ENCODE measurements around the gene ZNF579. TPM values are rescaled to one million over a fixed set of nuclear protein-coding genes. Genes with fewer than 3 reads are reported as not detected.

ZNF579 gene
- total and polyA plus RNA-seq, 9 of the 15 experiments (the other 6 are each of a cell fraction or from before 2014, with no cell fraction given): 0.06 to 15.9 (median 1.6) TPM

DNA sequence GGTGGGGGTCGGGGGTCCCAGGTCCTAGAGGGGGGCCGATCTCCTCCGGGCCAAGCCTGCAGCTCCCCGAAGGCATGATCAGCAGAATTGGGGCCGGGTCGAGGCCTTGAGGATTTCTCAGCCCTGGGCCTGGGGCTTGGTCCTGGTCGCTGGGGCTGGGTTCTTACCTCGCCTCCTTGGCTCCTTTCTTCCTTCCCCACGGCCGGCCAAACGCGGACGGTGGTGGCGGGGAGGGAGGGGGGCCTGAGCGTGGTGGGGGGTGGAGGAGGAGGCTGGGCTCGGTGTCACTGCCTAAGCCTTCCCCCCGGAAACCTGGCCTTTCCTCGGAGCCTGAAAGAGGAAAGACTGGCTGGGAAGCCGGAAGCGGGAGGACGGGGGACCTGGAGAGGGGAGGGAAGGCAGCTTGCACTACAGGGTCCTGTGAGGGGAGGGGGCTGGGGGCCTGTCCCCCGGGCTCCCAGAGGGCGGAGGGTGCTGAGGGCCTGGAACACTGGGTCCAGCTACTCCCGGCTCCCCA, at the start of gene ZNF579 (continued):
- TF ChIP-seq TAF1 (IDR thresholded peaks at IDR 0.05; ENCODE audit: control insufficient read depth, extremely low read depth, insufficient read depth, low read length, severe bottlenecking) (peak; percentile 45), ZNF24 (IDR thresholded peaks at IDR 0.05) (peak; percentile 76), ZNF174 (CRISPR knock-in tag; IDR thresholded peaks at IDR 0.05) (no peak), NUFIP1 (IDR thresholded peaks at IDR 0.05; ENCODE audit: partially characterized antibody) (no peak), TRIM24 (IDR thresholded peaks at IDR 0.05) (peak in 1 of 2 experiments; percentile 91; a peak in 2 of 4 replicates), SMARCB1 (IDR thresholded peaks at IDR 0.05; ENCODE audit: insufficient read length, low read depth) (no peak), JUN (IDR thresholded peaks at IDR 0.05; ENCODE audit: borderline replicate concordance, low read depth, low read length) (no peak), JUN (CRISPR knock-in tag; IDR thresholded peaks at IDR 0.05; ENCODE audit: borderline replicate concordance) (no peak), ZNF184 (CRISPR knock-in tag; IDR thresholded peaks at IDR 0.05) (no peak), NEUROD1 (IDR thresholded peaks at IDR 0.05; ENCODE audit: borderline replicate concordance, low read depth, low read length, partially characterized antibody) (no peak), PHF20 (IDR thresholded peaks at IDR 0.05; ENCODE audit: partially characterized antibody) (peak; percentile 97), CREM (IDR thresholded peaks at IDR 0.05; ENCODE audit: low read depth) (peak; percentile 72), PML (IDR thresholded peaks at IDR 0.05; ENCODE audit: low read length) (no peak), ZNF212 (CRISPR knock-in tag; IDR thresholded peaks at IDR 0.05) (no peak), PPARD (CRISPR knock-in tag; IDR thresholded peaks at IDR 0.05) (no peak), RBFOX2 (IDR thresholded peaks at IDR 0.05; ENCODE audit: low read depth, low read length) (peak; percentile 62), HOXB6 (CRISPR knock-in tag; IDR thresholded peaks at IDR 0.05; ENCODE audit: borderline replicate concordance) (no peak), GABPA (tag; conservative IDR thresholded peaks at IDR 0.05; ENCODE audit: low read depth) (peak; percentile 97), L3MBTL2 (IDR thresholded peaks at IDR 0.05) (no peak), MTA1 (IDR thresholded peaks at IDR 0.05; ENCODE audit: borderline replicate concordance) (no peak), MAFF (IDR thresholded peaks at IDR 0.05; ENCODE audit: low read length) (no peak), TBL1XR1 (IDR thresholded peaks at IDR 0.05; ENCODE audit: low read length in 2 of 2) (no peak), ATF1 (CRISPR knock-in tag; IDR thresholded peaks at IDR 0.05) (no peak), ATF1 (tag; IDR thresholded peaks at IDR 0.05) (no peak), HDGF (IDR thresholded peaks at IDR 0.05) (no peak)
- TF ChIP-seq, protein P1, sequence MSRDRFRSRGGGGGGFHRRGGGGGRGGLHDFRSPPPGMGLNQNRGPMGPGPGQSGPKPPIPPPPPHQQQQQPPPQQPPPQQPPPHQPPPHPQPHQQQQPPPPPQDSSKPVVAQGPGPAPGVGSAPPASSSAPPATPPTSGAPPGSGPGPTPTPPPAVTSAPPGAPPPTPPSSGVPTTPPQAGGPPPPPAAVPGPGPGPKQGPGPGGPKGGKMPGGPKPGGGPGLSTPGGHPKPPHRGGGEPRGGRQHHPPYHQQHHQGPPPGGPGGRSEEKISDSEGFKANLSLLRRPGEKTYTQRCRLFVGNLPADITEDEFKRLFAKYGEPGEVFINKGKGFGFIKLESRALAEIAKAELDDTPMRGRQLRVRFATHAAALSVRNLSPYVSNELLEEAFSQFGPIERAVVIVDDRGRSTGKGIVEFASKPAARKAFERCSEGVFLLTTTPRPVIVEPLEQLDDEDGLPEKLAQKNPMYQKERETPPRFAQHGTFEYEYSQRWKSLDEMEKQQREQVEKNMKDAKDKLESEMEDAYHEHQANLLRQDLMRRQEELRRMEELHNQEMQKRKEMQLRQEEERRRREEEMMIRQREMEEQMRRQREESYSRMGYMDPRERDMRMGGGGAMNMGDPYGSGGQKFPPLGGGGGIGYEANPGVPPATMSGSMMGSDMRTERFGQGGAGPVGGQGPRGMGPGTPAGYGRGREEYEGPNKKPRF (IDR thresholded peaks at IDR 0.05; ENCODE audit: low read depth, low read length): no peak
- TF ChIP-seq, protein P2, sequence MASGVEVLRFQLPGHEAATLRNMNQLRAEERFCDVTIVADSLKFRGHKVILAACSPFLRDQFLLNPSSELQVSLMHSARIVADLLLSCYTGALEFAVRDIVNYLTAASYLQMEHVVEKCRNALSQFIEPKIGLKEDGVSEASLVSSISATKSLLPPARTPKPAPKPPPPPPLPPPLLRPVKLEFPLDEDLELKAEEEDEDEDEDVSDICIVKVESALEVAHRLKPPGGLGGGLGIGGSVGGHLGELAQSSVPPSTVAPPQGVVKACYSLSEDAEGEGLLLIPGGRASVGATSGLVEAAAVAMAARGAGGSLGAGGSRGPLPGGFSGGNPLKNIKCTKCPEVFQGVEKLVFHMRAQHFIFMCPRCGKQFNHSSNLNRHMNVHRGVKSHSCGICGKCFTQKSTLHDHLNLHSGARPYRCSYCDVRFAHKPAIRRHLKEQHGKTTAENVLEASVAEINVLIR (CRISPR knock-in tag; IDR thresholded peaks at IDR 0.05): no peak
- TF ChIP-seq, protein P3, sequence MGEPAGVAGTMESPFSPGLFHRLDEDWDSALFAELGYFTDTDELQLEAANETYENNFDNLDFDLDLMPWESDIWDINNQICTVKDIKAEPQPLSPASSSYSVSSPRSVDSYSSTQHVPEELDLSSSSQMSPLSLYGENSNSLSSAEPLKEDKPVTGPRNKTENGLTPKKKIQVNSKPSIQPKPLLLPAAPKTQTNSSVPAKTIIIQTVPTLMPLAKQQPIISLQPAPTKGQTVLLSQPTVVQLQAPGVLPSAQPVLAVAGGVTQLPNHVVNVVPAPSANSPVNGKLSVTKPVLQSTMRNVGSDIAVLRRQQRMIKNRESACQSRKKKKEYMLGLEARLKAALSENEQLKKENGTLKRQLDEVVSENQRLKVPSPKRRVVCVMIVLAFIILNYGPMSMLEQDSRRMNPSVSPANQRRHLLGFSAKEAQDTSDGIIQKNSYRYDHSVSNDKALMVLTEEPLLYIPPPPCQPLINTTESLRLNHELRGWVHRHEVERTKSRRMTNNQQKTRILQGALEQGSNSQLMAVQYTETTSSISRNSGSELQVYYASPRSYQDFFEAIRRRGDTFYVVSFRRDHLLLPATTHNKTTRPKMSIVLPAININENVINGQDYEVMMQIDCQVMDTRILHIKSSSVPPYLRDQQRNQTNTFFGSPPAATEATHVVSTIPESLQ (CRISPR knock-in tag; IDR thresholded peaks at IDR 0.05): no peak

Measured in K562 (cell line).